Astrocyte (in vitro differentiated cells and primary cell): ENCODE results near the gene ACER1. TPM values are rescaled to one million over a fixed set of nuclear protein-coding genes. Genes with fewer than 3 reads are reported as not detected.
A peak's percentile ranks its signal among the peaks of the same experiment; 100 is the strongest.

Experiments used
- DNase-seq: peaks from one replicate; pipeline ENCODE4 v3.0.0-alpha.2; 2010; ENCODE audit warnings: low read depth
- FAIRE-seq: peaks from 2 replicates; lab custom pipeline; 2011; peaks lifted over from hg19 to GRCh38; lab: Jason Lieb, UNC
- H2AFZ ChIP-seq: 2 replicates; pipeline ENCODE4 v1.6.0; 2012; ENCODE audit warnings: low read depth, low read length, inconsistent platforms
- H3K27ac ChIP-seq: 2 replicates; pipeline ENCODE4 v1.5.1; 2011; ENCODE audit warnings: low read depth, low read length, inconsistent platforms
- H3K27me3 ChIP-seq: 2 replicates; pipeline ENCODE4 v1.6.0; 2011; ENCODE audit warnings: low read length, inconsistent platforms; ENCODE audit not compliant: insufficient read depth
- H3K36me3 ChIP-seq: 2 replicates; pipeline ENCODE4 v1.5.1; 2011; ENCODE audit warnings: low read length, inconsistent platforms; ENCODE audit not compliant: insufficient read depth
- H3K4me1 ChIP-seq: 2 replicates; pipeline ENCODE4 v1.5.1; 2011; ENCODE audit warnings: low read length, inconsistent platforms; ENCODE audit not compliant: insufficient read depth
- H3K4me2 ChIP-seq: 2 replicates; pipeline ENCODE4 v1.6.0; 2012; ENCODE audit warnings: low read length, inconsistent platforms
- H3K4me3 ChIP-seq: 2 replicates; pipeline ENCODE4 v1.5.1; 2011; ENCODE audit warnings: low read depth, mild to moderate bottlenecking, low read length, inconsistent platforms; ENCODE audit not compliant: insufficient read depth
- H3K79me2 ChIP-seq: 2 replicates; pipeline ENCODE4 v1.6.0; 2012; ENCODE audit warnings: mild to moderate bottlenecking, low read length, inconsistent platforms; ENCODE audit not compliant: insufficient read depth
- H3K9ac ChIP-seq: 2 replicates; pipeline ENCODE4 v1.6.0; 2012; ENCODE audit warnings: mild to moderate bottlenecking, low read length, inconsistent platforms
- H3K9me3 ChIP-seq: 2 replicates; pipeline ENCODE4 v1.5.1; 2012; ENCODE audit warnings: low read depth, mild to moderate bottlenecking, low read length, inconsistent platforms; ENCODE audit not compliant: insufficient read depth
- H4K20me1 ChIP-seq: 2 replicates; pipeline ENCODE4 v1.6.0; 2012; ENCODE audit warnings: low read length, inconsistent platforms; ENCODE audit not compliant: insufficient read depth
- H3K27ac Mint-ChIP-seq: one replicate; pipeline ENCODE4 v1.8.0; 2021; ENCODE audit warnings: mild to moderate bottlenecking, mixed read lengths; ENCODE audit not compliant: unreplicated experiment
- H3K27me3 Mint-ChIP-seq: one replicate; pipeline ENCODE4 v1.8.0; 2021; ENCODE audit warnings: low read depth, mixed read lengths; ENCODE audit not compliant: unreplicated experiment
- H3K36me3 Mint-ChIP-seq: one replicate; pipeline ENCODE4 v1.8.0; 2021; ENCODE audit warnings: low read depth, mixed read lengths; ENCODE audit not compliant: unreplicated experiment
- H3K4me1 Mint-ChIP-seq: one replicate; pipeline ENCODE4 v1.8.0; 2021; ENCODE audit warnings: low read depth, mixed read lengths; ENCODE audit not compliant: unreplicated experiment
- H3K4me3 Mint-ChIP-seq: one replicate; pipeline ENCODE4 v1.8.0; 2021; ENCODE audit warnings: mild to moderate bottlenecking, moderate library complexity, mixed read lengths; ENCODE audit not compliant: unreplicated experiment
- H3K9me3 Mint-ChIP-seq: one replicate; pipeline ENCODE4 v1.8.0; 2021; ENCODE audit warnings: mild to moderate bottlenecking, mixed read lengths; ENCODE audit not compliant: unreplicated experiment
- EZH2 ChIP-seq: IDR thresholded peaks from 2 replicates; pipeline ENCODE4 v1.6.1; 2012; ENCODE audit warnings: mild to moderate bottlenecking, low read length, inconsistent platforms; ENCODE audit not compliant: insufficient read depth
- total RNA-seq: library from RNA; stranded (reverse); gene quantifications from 2 replicates; pipeline ENCODE4 v1.2.1, GENCODE V29; 2021
- TF ChIP-seq, protein P1 (sequence below): IDR thresholded peaks from 2 replicates; pipeline ENCODE4 v1.5.1; 2011; ENCODE audit warnings: low read depth, mild to moderate bottlenecking, inconsistent platforms, low read length, moderate library complexity; ENCODE audit not compliant: insufficient read depth

The ACER1 gene
- total RNA-seq, 1 donor from 2014 or later: not detected

GRCh38 chr19:6273701-6274601, 59.5 kb downstream of the ACER1 start:
- peak overlapping the region; percentile 84 for H3K27ac ChIP-seq

DNA sequence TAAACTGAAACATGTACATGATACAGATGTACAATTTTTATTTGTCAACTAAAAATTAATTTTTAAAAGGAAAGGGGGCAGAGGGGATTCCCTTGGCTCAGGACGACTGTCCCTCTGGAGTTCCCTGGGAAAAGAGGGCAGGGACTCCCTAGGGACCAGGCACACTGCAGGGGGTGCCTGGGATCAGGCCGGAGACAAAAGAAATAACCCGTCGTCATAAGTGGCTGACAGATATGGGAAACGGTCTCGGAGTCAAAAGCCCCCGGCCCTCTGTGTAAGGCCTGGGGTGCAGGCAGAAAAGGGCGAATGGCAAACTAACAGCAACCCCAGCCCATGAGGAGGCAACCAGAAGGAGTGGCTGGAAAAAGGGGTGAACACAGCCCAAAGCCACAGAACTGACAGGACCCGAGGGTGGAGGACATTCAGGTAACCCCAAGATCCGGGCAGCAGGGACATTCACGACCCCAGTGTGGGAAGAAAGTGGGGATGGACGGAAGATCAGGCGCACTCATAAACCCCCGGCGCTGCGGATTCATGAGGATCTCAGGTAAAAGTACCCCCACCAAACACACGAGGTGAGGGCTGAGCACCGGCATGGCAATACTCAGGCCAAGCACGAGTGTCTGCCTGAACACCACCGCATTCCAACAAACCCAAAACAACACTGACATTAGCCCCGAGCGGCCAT, 60.4 kb downstream of the ACER1 start:
- peaks cover 72% of the 10 kb centered on the region for H4K20me1 ChIP-seq
- Mint-ChIP-seq H3K4me3 (no peak overlapping the region), H3K36me3 (peaks cover 15% of the 10 kb centered on the region), H3K27ac (no peak overlapping the region), H3K27me3 (no peaks in the 10 kb centered on the region), H3K4me1 (peaks cover 30% of the 10 kb centered on the region), H3K9me3 (peaks cover 2% of the 10 kb centered on the region)
- FAIRE-seq (no peak), DNase-seq (no peak)
- peak overlapping the region; percentile 82 for H3K4me2 ChIP-seq
- peak overlapping the region; percentile 84 for H3K27ac ChIP-seq
- peak overlapping the region; percentile 73 for H3K9ac ChIP-seq
- no peaks in the 10 kb centered on the region for H3K27me3 ChIP-seq
- peaks cover 94% of the 10 kb centered on the region for H3K79me2 ChIP-seq
- H3K9me3 ChIP-seq: no peaks in the 10 kb centered on the region
- H2AFZ ChIP-seq: no peak overlapping the region
- H3K4me1 ChIP-seq: peaks cover 73% of the 10 kb centered on the region
- TF ChIP-seq, protein P1, sequence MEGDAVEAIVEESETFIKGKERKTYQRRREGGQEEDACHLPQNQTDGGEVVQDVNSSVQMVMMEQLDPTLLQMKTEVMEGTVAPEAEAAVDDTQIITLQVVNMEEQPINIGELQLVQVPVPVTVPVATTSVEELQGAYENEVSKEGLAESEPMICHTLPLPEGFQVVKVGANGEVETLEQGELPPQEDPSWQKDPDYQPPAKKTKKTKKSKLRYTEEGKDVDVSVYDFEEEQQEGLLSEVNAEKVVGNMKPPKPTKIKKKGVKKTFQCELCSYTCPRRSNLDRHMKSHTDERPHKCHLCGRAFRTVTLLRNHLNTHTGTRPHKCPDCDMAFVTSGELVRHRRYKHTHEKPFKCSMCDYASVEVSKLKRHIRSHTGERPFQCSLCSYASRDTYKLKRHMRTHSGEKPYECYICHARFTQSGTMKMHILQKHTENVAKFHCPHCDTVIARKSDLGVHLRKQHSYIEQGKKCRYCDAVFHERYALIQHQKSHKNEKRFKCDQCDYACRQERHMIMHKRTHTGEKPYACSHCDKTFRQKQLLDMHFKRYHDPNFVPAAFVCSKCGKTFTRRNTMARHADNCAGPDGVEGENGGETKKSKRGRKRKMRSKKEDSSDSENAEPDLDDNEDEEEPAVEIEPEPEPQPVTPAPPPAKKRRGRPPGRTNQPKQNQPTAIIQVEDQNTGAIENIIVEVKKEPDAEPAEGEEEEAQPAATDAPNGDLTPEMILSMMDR: no peak
- TF ChIP-seq EZH2: no peak
- H3K36me3 ChIP-seq: peaks cover 2% of the 10 kb centered on the region
- H3K4me3 ChIP-seq: peak overlapping the region; percentile 37

More at GRCh38 chr19:6273701-6274601, 59.5 kb downstream of the ACER1 start:
- H3K9me3 Mint-ChIP-seq: peaks cover 2% of the 10 kb centered on the region
- no peak for TF ChIP-seq EZH2
- TF ChIP-seq, protein P1: no peak
- H3K27me3 Mint-ChIP-seq: no peaks in the 10 kb centered on the region
- Histone ChIP-seq H3K79me2 (peaks cover 94% of the 10 kb centered on the region), H3K9ac (peak overlapping the region; percentile 73), H3K36me3 (no peaks in the 10 kb centered on the region), H3K4me3 (peak overlapping the region; percentile 37), H3K27me3 (no peaks in the 10 kb centered on the region), H3K4me2 (peak overlapping the region; percentile 82), H3K9me3 (no peaks in the 10 kb centered on the region), H3K4me1 (peaks cover 81% of the 10 kb centered on the region), H4K20me1 (peaks cover 73% of the 10 kb centered on the region), H2AFZ (no peak overlapping the region)
- DNase-seq: peak; percentile 88
- peak overlapping the region; percentile 4 for H3K4me3 Mint-ChIP-seq
- peak; percentile 87 for FAIRE-seq
- peaks cover 37% of the 10 kb centered on the region for H3K4me1 Mint-ChIP-seq
- peaks cover 15% of the 10 kb centered on the region for H3K36me3 Mint-ChIP-seq
- no peak overlapping the region for H3K27ac Mint-ChIP-seq
